Measurements from ENCODE around the gene RPA1. TPM values are rescaled to one million over a fixed set of nuclear protein-coding genes. Genes with fewer than 3 reads are reported as not detected.

Gene RPA1
- total and polyA plus RNA-seq, 2 of the 8 experiments (the other 6 are each of a cell fraction or from before 2014, with no cell fraction given): 79.1 to 194 TPM

- TF ChIP-seq KDM4A (IDR thresholded peaks at IDR 0.05; ENCODE audit: low read depth, low read length, severe bottlenecking) (no peak), RBBP5 (IDR thresholded peaks at IDR 0.05; ENCODE audit: borderline replicate concordance, low read depth, low read length) (no peak), CTCF (IDR thresholded peaks at IDR 0.05; ENCODE audit: control extremely low read depth in 1 of 3, insufficient read depth in 1 of 3, low read depth in 1 of 3, low read length in 3 of 3) (no peak), JUND (IDR thresholded peaks at IDR 0.05; ENCODE audit: low read length) (no peak), CHD2 (IDR thresholded peaks at IDR 0.05; ENCODE audit: low read length) (no peak), SP2 (IDR thresholded peaks at IDR 0.05; ENCODE audit: low read length) (no peak), RFX5 (IDR thresholded peaks at IDR 0.05; ENCODE audit: borderline replicate concordance, low read depth, low read length) (no peak), SIRT6 (IDR thresholded peaks at IDR 0.05; ENCODE audit: low read length) (no peak)
- Histone ChIP-seq H4K91ac (replicated peaks; ENCODE audit: insufficient read length, low read length) (no peak overlapping the region), H3K23me2 (ENCODE audit: low read depth, low read length) (no peaks in the 10 kb centered on the region), H3K4me1 (replicated peaks in 1 of 4; ENCODE audit: control insufficient read depth in 3 of 4, insufficient read depth in 4 of 4, low read length in 3 of 4) (no peaks in the 10 kb centered on the region), H3K9ac (replicated peaks in 1 of 4; ENCODE audit: extremely low read depth in 1 of 4, low read depth in 3 of 4, low read length in 3 of 4) (no peak overlapping the region; a peak in 1 of 7 replicates), H3K9me3 (ENCODE audit: insufficient read depth in 2 of 2, low read depth in 1 of 2, low read length in 1 of 2) (no peaks in the 10 kb centered on the region), H3K23ac (ENCODE audit: insufficient read length) (no peak overlapping the region), H3K4me3 (ENCODE audit: extremely low read depth in 1 of 4, insufficient read depth in 2 of 4, low read depth in 3 of 4, low read length in 4 of 4) (no peak overlapping the region), H3K27me3 (replicated peaks in 1 of 4; ENCODE audit: control insufficient read depth in 3 of 4, extremely low read depth in 1 of 4, insufficient read depth in 3 of 4, low read length in 3 of 4) (no peaks in the 10 kb centered on the region), H2BK120ac (replicated peaks; ENCODE audit: low read depth, low read length) (no peak overlapping the region), H2BK5ac (ENCODE audit: low read depth, low read length) (0 out of 2 replicates have a peak overlapping the region, but pooled peaks have one; percentile 44), H3K18ac (ENCODE audit: extremely low read depth, low read length) (no peak overlapping the region), H3K27ac (ENCODE audit: low read depth, low read length) (no peak overlapping the region), H3K4ac (replicated peaks; ENCODE audit: insufficient read length, low read depth, low read length) (no peak overlapping the region), H3K56ac (replicated peaks; ENCODE audit: insufficient read length, low read depth, low read length) (no peak overlapping the region), H3K14ac (ENCODE audit: insufficient read length) (no peak overlapping the region), H2BK12ac (ENCODE audit: low read depth, low read length) (no peak overlapping the region), H4K8ac (ENCODE audit: extremely low read depth, insufficient read depth, low read length) (no peak overlapping the region), H4K5ac (ENCODE audit: insufficient read length, low read depth, low read length) (no peak overlapping the region), H3K4me2 (ENCODE audit: insufficient read depth in 1 of 2, low read depth in 2 of 2, low read length in 2 of 2) (no peak overlapping the region), H3K36me3 (ENCODE audit: control insufficient read depth in 2 of 4, insufficient read depth in 4 of 4, low read length in 3 of 4) (peaks cover 0 to 7% (median 0%) of the 10 kb centered on the region in 4 experiments; a peak in 3 of 8 replicates), H2BK20ac (ENCODE audit: low read length) (no peak overlapping the region), H3K79me2 (ENCODE audit: control insufficient read depth in 1 of 2, insufficient read depth in 2 of 2, low read length in 2 of 2) (no peaks in the 10 kb centered on the region), H4K20me1 (replicated peaks in 1 of 2; ENCODE audit: control insufficient read depth in 1 of 2, insufficient read depth in 2 of 2, low read length in 2 of 2) (no peaks in the 10 kb centered on the region), H2BK15ac (ENCODE audit: low read length) (no peak overlapping the region), H2AK5ac (ENCODE audit: low read depth, low read length) (no peak overlapping the region), H2AFZ (ENCODE audit: low read length) (no peak overlapping the region), H3K79me1 (ENCODE audit: low read depth, low read length) (no peaks in the 10 kb centered on the region)
- ChIA-PET POLR2A (ENCODE audit: partially characterized antibody) (interaction anchor here (0.6 to 1.3 kb wide), 3 partner anchors 31 to 376 kb away, joined by 3 to 5 read pairs (median 4); partner anchors contain the start of gene SERPINF1), CTCF (ENCODE audit: partially characterized antibody) (interaction anchor here (0.5 to 2.7 kb wide), 6 partner anchors 9 to 211 kb away, joined by 3 to 15 read pairs (median 4); no protein-coding TSS in a partner anchor)
- WGBS, 2 experiments (ENCODE audit: extremely low coverage in 1 of 2, insufficient coverage in 1 of 2, insufficient read length in 1 of 2, insufficient replicate concordance in 2 of 2, low coverage in 1 of 2, low lambda C conversion rate in 2 of 2, missing lambda C conversion rate in 1 of 2): 89% methylated on average over 1 of the region's 1 CpG; no CpG with 5 or more reads in 1 of the 2 experiments
- no peak for DNase-seq (ENCODE audit: low read depth in 1 of 2, low spot score in 2 of 2)
- FAIRE-seq: no peak
Measured at GRCh38 chr17:1793447-1793806, 36.4 kb upstream of the RPA1 start.

Measured in H1 (cell line).